ENCODE measurements around the gene MYO10.
A peak's percentile ranks its signal among the peaks of the same experiment; 100 is the strongest.

The MYO10 gene

GRCh38 chr5:16807547-16807864 is 128.6 kb downstream of the MYO10 start:
- no peak for DNase-seq

- DNase-seq: no peak
Measured at GRCh38 chr5:16806711-16807546, 129.2 kb downstream of the MYO10 start.

GRCh38 chr5:16805486-16805885 is 130.6 kb downstream of the MYO10 start:
- DNase-seq: no peak

- no peak for DNase-seq
Measured at GRCh38 chr5:16803831-16804230, 132.3 kb downstream of the MYO10 start.

- no peak for DNase-seq
Measured at GRCh38 chr5:16800477-16800876, 135.6 kb downstream of the MYO10 start.

GRCh38 chr5:16799796-16800195 is 136.3 kb downstream of the MYO10 start:
- no peak for DNase-seq

- no peak for DNase-seq
Measured at GRCh38 chr5:16797951-16798350, 138.1 kb downstream of the MYO10 start.

- DNase-seq: no peak
Measured at GRCh38 chr5:16794269-16794913, 141.7 kb downstream of the MYO10 start.

GRCh38 chr5:16792598-16793275 is 143.4 kb downstream of the MYO10 start:
- DNase-seq: no peak

GRCh38 chr5:16791904-16792597 is 144.0 kb downstream of the MYO10 start:
- DNase-seq: no peak

GRCh38 chr5:16791036-16791705 is 144.9 kb downstream of the MYO10 start:
- peak in 1 of 2 experiments; percentile 78 for DNase-seq

GRCh38 chr5:16788957-16789356 is 147.1 kb downstream of the MYO10 start:
- DNase-seq: no peak

GRCh38 chr5:16787278-16787677 is 148.8 kb downstream of the MYO10 start:
- DNase-seq: no peak

- no peak for DNase-seq
Measured at GRCh38 chr5:16784843-16785791, 151.0 kb downstream of the MYO10 start.

- no peak for DNase-seq
Measured at GRCh38 chr5:16784088-16784487, 152.0 kb downstream of the MYO10 start.

- DNase-seq: no peak
Measured at GRCh38 chr5:16781828-16782626, 154.1 kb downstream of the MYO10 start.

- DNase-seq: no peak
Measured at GRCh38 chr5:16780325-16780724, 155.8 kb downstream of the MYO10 start.

- DNase-seq: no peak
Measured at GRCh38 chr5:16777432-16777831, 158.7 kb downstream of the MYO10 start.

- DNase-seq: no peak
Measured at GRCh38 chr5:16776611-16777251, 159.4 kb downstream of the MYO10 start.

GRCh38 chr5:16774806-16775205 is 161.3 kb downstream of the MYO10 start:
- no peak for DNase-seq

Data from SW 1271 (cell line).